DMS53 treated with DMSO at 0.1 percent for 48 hours (cell line): ENCODE data around the gene ANGPTL7.
"Not testable (repeated sequence)": the region's sequence is repeated elsewhere in the genome, so short reads cannot be mapped to it uniquely, and the experiment has no call there.

Experiments used
- DNase-seq: peaks from one replicate; lab custom pipeline; 2025; ENCODE audit not compliant: unreplicated experiment; lab: John Stamatoyannopoulos, UW

The ANGPTL7 gene

GRCh38 chr1:11188858-11189451 lies at the start of gene ANGPTL7:
ANGPTL7 (plus strand) TSS chr1:11189355; CDS start chr1:11189580, 225 bp downstream.
- no peak for DNase-seq

- no peak for DNase-seq
Measured at GRCh38 chr1:11142618-11143391, 46.4 kb upstream of the ANGPTL7 start.

GRCh38 chr1:11143401-11143800 lies 45.8 kb upstream of the ANGPTL7 start:
- no peak for DNase-seq

GRCh38 chr1:11143907-11144306 lies 45.2 kb upstream of the ANGPTL7 start:
- no peak for DNase-seq

- DNase-seq = no peak
Measured at GRCh38 chr1:11144570-11145256, 44.4 kb upstream of the ANGPTL7 start.

- DNase-seq = no peak
Measured at GRCh38 chr1:11145741-11146140, 43.4 kb upstream of the ANGPTL7 start.

- no peak for DNase-seq
Measured at GRCh38 chr1:11147197-11147770, 41.9 kb upstream of the ANGPTL7 start.

GRCh38 chr1:11150326-11150725 lies 38.8 kb upstream of the ANGPTL7 start:
- no peak for DNase-seq

- no peak for DNase-seq
Measured at GRCh38 chr1:11151114-11151513, 38.0 kb upstream of the ANGPTL7 start.

GRCh38 chr1:11151826-11152612 lies 37.1 kb upstream of the ANGPTL7 start:
- DNase-seq = no peak

- DNase-seq = no peak
Measured at GRCh38 chr1:11152755-11153154, 36.4 kb upstream of the ANGPTL7 start.

GRCh38 chr1:11153184-11153583 lies 36.0 kb upstream of the ANGPTL7 start:
- no peak for DNase-seq

- no peak for DNase-seq
Measured at GRCh38 chr1:11156441-11156840, 32.7 kb upstream of the ANGPTL7 start.

GRCh38 chr1:11156963-11157362 lies 32.2 kb upstream of the ANGPTL7 start:
- DNase-seq = no peak

GRCh38 chr1:11157394-11157793 lies 31.8 kb upstream of the ANGPTL7 start:
- no peak for DNase-seq

- DNase-seq = no peak
Measured at GRCh38 chr1:11157867-11158266, 31.3 kb upstream of the ANGPTL7 start.

GRCh38 chr1:11158291-11158690 lies 30.9 kb upstream of the ANGPTL7 start:
- DNase-seq = no peak

- no peak for DNase-seq
Measured at GRCh38 chr1:11158720-11159321, 30.3 kb upstream of the ANGPTL7 start.

GRCh38 chr1:11162752-11163151 lies 26.4 kb upstream of the ANGPTL7 start:
- not testable (repeated sequence) for DNase-seq

- not testable (repeated sequence) for DNase-seq
Measured at GRCh38 chr1:11166744-11167143, 22.4 kb upstream of the ANGPTL7 start.

GRCh38 chr1:11168731-11169130 lies 20.4 kb upstream of the ANGPTL7 start:
- DNase-seq = no peak
